Colon (tissue), 2 donors: ENCODE data around the gene MXD3.
"Not testable (repeated sequence)": the region's sequence is repeated elsewhere in the genome, so short reads cannot be mapped to it uniquely, and the experiment has no call there.

Source experiments
- FAIRE-seq: peaks from 2 replicates; lab custom pipeline; 2012; peaks lifted over from hg19 to GRCh38; lab: Jason Lieb, UNC
- donor health status: control.
- donor health status: control.

Gene MXD3, protein sequence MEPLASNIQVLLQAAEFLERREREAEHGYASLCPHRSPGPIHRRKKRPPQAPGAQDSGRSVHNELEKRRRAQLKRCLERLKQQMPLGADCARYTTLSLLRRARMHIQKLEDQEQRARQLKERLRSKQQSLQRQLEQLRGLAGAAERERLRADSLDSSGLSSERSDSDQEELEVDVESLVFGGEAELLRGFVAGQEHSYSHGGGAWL

GRCh38 chr5:177311723-177312648, at the start of gene MXD3:
TSS of gene MXD3 (minus strand) at chr5:177311898. CDS start at chr5:177311830, 68 bp downstream.
- no peak for FAIRE-seq

DNA sequence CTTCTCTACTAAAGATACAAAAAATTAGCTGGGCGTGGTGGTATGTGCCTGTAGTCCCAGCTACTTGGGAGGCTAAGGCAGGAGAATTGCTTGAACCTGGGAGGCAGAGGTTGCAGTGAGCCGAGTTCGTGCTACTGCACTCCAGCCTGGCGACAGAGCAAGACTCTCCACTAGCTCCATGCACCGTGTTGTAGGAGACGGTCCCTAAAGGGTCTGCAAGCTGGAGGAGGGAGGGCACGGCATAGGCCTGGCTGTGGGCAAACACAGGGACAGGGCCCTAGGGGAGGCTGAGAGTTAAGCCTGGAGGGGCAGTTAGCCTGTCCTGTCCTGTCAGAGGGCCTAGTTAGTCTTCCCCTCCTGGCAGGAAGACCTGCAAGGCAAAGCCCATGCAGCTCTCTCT, 49.0 kb upstream of the MXD3 start:
- not testable (repeated sequence) for FAIRE-seq

GRCh38 chr5:177359860-177360259, 48.2 kb upstream of the MXD3 start:
- FAIRE-seq, result no peak

DNA sequence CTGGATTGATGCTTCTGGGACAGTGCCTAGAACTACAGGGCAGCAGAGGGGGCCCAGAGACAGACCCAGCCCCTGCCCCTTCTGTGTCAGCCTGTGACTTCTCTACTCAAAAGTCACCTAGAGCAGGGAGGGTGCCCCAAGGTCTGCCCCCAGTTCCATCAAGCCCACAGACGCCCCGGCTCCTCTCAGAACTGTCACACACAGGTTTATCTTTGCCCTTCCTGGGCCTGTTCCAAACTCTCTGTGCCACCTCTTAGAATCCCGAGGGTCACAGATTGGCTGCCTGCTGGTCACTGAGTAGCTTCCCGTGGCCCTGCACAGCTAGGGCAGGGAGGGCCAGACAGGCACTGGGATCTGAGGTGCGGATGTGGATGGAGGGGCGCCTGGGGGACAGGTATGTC, 47.8 kb upstream of the MXD3 start:
- no peak for FAIRE-seq

DNA sequence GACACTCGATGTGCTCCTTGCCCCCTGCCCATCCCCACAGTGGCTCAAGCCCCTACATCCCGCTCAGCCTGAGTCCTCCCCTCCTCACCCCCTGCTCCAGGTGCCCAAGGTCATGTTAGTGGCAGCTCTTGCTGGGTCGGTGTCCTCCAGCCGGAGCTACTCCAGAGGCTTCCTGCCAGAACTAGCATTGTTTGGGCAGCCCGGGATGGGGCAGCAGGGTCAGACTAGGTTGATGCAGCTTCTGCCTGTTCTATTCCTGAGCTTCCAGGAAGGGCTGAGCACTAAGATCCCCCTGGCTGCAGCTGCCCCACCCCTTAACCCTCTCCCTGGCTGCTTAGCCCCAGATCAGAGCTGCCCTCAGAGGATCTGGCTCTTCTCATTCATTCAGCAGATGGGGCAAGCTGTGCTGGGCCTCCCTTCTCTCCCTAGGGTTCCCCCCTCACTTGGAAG, 46.7 kb upstream of the MXD3 start:
- FAIRE-seq, result no peak

DNA sequence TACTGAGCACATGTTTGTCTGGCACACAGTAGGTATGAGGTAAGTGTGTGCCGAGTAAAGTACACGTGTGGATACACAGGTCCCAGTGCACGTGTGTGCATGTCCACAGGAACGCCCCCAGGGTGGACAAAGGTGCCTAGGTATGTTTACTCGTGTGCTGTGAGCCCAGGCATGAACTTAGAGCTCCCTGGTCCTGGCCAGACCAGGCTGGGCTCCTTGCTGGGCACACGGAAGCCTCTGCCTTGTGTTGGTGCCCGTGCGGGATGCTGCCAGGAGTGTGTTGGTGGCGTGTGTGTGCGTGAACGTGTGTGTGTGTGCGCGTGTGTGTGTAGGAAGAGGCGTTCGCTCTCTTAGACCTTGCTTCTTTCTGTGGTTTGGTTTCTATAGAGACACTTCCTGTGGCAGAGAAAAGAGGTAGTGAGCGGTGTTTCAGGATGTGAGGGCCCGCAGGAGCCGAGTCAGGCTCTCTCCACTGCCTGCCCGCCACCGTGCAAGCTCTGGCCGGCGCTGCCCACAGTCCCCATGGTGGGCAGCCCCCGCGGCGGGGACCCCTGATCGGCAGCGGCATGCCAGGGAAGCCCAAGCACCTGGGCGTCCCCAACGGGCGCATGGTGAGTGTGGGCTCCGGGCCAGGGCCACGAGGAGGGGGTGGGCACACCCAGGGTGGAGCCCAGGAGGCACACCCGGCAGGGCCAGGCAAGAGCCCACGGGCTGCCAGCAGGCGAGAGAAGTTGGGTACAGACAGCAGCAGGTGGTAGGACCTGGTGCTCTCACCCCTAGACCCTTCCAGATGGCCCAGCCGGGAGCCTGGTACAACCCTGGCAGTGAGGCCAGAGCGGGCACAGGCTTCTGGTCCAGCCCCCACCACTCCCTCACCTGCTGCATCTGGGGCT, 46.0 kb upstream of the MXD3 start, which contains the start of gene RGS14:
Gene RGS14, plus strand, starts transcription at position 466 of the 893 bp plus-strand sequence. Its CDS starts 101 bp downstream, at position 567.
- FAIRE-seq, result no peak

GRCh38 chr5:177357146-177357458, 45.4 kb upstream of the MXD3 start:
- no peak for FAIRE-seq

DNA sequence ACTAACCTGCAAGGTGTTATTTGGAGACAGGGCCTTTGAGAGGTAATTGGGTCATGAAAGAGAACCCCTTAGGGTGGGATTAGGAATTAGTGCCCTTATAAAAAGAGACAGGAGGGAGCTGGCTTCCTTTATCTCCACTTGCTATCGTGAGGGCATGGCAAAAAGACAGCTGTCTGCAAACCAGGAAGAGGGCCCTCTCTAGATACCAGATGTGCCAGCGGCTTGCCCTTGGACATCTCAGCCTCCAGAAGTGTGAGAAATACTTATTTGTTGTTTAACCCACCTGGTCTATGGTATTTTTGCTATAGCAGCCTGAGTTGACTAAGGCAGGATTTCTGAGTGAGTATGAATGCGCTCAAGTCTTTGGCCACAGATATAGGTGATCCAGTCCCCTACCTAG, 45.0 kb upstream of the MXD3 start:
- no peak for FAIRE-seq

DNA sequence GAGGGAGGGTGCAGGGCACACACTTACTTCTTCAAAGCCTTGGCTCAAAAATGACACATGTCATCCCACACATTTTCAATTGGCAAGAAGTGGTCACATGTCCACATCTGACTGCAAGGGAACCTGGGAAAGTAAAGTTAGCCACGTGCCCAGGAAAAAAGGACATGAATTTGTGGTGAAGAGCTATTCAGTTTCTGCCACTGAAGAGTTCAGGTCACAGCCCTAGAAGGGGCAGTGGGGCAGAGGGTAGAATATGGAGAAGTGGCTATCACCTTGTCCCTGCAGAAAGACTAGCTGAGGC, 44.1 kb upstream of the MXD3 start:
- FAIRE-seq, result no peak

GRCh38 chr5:177355162-177355867, 43.6 kb upstream of the MXD3 start:
- no peak for FAIRE-seq

GRCh38 chr5:177354711-177355110, 43.0 kb upstream of the MXD3 start:
- FAIRE-seq, result no peak

DNA sequence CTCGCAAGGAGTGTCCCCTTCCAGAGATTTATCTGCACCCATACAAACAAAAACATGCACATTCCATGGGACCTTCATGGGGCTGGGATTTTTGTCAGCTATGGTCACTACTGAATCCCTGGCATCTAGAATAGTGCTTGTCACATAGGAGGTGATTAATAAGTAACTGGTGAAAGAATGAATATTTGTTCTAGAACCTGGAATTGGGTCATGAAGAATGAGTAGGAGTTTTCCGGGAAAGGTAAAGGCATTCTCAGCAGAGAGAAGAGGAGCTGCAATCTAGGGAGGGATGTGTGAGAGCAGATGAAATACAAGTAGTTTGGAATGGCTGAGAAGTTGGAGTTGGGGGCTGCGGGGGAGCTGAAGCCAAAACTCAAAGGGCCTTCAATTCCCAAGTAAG, 42.6 kb upstream of the MXD3 start:
- no peak for FAIRE-seq

- no peak for FAIRE-seq
Observed at GRCh38 chr5:177353093-177353492, 41.4 kb upstream of the MXD3 start.

DNA sequence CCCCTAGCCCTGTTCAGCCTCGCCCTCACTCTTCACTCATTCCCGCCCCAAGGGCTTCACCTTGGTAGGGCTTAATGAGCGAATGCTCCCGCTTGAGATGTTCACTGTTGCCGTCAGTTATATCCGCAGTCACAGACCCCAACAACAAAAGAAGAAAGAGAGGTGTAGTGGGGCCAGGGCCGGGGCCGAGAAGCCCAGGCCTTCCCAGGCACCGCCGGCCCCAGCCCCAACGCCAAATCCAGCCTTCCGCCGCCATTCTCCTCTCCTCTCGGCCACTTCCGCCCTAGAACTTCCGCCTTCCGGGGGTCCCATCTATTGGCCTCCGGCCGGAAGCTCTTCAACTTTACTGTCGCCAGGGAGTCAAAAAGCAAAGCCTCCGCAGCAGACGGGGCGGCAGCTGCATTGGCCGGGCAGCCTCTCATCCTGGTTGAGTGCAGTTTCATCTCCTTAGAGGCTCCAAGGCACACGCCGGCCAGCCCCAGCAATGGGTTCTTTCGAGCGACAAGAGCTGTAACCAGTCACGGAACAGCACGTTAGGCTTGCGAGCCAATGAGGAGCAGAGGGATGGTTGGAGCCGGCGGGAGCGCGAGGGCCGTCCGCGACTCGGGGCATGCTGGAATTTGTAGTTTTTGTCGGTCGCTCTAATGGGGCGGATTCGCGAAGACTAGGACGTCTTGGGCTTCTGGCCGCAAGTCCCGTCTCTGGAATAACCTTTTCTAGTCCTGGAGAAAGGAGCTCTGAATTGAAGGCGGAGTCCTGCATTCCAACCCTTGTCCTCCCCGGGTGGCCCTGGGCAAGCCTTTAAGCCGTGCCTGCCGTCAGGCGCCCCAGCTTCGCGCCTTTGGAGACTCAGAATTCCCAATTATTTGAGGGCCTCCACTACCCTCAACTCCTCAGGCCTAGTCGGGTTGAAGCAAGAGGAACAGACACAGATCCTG, 40.0 kb upstream of the MXD3 start, which contains the start of gene LMAN2:
Gene LMAN2, minus strand, starts transcription at position 277 of the 938 bp plus-strand sequence. Its CDS starts 21 bp downstream, at position 256.
- no peak for FAIRE-seq

- FAIRE-seq, result no peak
Observed at GRCh38 chr5:177350776-177351391, 39.2 kb upstream of the MXD3 start.

DNA sequence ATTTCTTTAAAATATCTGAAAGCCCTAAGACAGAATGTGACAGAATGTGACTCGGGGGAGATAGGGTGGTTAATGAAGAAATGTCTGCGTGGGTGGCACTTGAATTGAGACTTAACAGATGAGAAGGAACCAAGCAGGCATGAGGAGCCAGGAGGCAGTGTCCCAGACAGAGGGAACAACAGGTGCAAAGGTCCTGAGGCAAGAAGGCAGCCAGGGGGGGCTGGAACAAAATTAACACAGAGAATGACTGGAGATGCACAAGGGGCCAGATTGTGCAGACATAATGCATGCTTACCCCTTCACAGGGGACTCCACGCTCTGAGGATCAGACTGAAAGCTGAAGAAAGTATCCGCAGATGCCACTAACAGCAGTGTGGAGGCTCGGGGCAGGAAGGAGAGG, 38.1 kb upstream of the MXD3 start:
- no peak for FAIRE-seq

DNA sequence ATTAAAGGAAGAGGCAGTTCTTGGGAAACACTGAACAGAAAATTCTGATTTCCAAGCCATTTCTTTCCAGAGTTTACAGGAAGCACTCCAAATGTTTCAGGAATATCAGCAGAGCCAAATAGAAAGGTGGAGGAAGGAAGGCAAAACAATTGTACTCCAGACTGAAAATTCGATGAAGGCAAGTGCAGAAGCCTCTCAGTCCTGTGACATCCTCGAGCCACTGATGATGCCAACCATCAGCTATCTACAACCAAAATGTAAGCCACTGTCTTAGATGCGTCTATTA, 37.6 kb upstream of the MXD3 start:
- FAIRE-seq, result no peak

DNA sequence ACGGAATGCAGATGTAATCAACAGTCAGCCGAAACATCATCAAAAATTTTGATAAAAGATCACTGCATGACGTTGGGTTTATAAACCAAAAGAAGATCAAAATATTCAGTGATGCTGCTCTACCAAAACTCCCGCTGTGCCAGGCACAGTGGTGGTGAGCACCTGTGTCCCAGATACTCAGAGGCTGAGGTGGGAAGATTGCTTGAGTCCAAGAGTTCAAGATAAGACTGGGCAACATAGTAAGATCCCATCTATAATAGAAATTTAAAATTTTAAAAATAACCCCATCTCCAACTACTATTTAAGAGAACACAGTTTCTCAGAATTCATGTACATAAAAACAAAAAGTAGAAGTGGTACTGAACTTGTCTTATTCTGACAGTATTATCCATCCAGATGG, 36.0 kb upstream of the MXD3 start:
- FAIRE-seq, result no peak

DNA sequence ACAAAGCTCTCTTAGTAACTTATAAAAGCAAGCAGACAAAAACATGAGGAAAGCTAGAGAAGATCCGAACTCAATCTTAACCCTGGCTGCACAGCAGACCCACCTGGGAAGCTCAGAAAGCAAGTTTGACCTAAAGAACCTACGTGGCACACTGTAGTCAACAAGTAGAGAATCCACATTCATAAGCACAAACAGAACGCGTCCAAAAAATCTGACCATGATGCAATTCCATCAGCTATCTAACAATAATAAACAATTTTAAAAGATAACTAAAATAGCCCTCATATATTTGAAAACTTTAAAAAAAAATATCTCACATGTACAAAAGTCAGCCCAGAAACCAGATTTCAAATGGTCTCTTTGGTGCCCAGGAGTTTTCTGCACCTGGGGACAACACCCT, 35.1 kb upstream of the MXD3 start:
- FAIRE-seq, result no peak

DNA sequence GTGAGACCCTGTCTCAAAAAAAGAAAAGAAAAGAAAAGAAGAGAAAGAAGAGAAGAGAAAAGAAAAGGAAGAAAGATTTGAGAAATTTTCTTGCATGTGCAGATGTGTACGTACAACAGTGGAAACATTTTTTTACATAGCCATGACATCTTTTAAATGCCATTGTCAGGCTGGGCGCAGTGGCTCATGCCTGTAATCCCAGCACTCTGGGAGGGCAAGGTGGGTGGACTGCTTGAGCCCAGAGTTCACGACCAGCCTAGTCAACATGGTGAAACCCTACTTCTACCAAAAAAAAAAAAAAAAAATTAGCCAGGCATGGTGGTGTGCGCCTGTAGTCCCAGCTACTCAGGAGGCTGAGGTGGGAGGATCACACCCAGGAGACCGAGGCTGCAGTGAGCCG, 33.2 kb upstream of the MXD3 start:
- no peak for FAIRE-seq

DNA sequence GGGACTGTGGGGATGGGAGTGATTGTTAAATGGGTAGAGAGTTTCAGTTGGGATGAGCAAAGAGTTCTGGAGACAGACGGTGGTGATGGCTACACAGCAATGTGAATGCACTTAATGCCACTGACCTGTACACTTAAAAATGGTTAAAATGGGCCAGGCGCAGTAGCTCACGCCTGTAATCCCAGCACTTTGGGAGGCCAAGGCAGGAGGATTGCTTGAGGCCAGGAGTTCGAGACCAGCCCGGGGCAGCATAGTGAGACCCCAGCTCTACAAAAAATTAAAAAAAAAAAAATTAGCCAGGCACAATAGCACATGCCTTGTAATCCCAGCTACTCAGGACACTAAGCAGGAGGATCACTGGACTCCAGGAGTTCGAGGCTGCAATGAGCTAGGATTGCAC, 32.1 kb upstream of the MXD3 start:
- FAIRE-seq, result no peak
